Measurements from ENCODE around the gene NTF4.

The NTF4 gene

GRCh38 chr19:49064768-49065611, at the start of gene NTF4:
Gene NTF4, minus strand, starts transcription at chr19:49064818. Its CDS starts 2,821 bp downstream, at chr19:49061997.
- no peak for DNase-seq

- peak; percentile 87 for DNase-seq
Measured at GRCh38 chr19:49113762-49114629, 49.4 kb upstream of the NTF4 start, which contains the start of gene LIN7B. Gene LIN7B, plus strand, starts transcription at chr19:49114370. Its CDS starts 35 bp downstream, at chr19:49114405.

GRCh38 chr19:49111218-49111998, 46.8 kb upstream of the NTF4 start:
- no peak for DNase-seq

GRCh38 chr19:49110567-49110966, 45.9 kb upstream of the NTF4 start:
- DNase-seq = no peak

- DNase-seq = no peak
Measured at GRCh38 chr19:49109569-49110233, 45.1 kb upstream of the NTF4 start.

- no peak for DNase-seq
Measured at GRCh38 chr19:49109051-49109450, 44.4 kb upstream of the NTF4 start.

- no peak for DNase-seq
Measured at GRCh38 chr19:49107625-49108459, 43.2 kb upstream of the NTF4 start.

- DNase-seq = no peak
Measured at GRCh38 chr19:49106648-49107135, 42.1 kb upstream of the NTF4 start.

- no peak for DNase-seq
Measured at GRCh38 chr19:49104229-49104864, 39.7 kb upstream of the NTF4 start.

- no peak for DNase-seq
Measured at GRCh38 chr19:49103331-49104085, 38.9 kb upstream of the NTF4 start.

- DNase-seq = no peak
Measured at GRCh38 chr19:49102303-49102702, 37.7 kb upstream of the NTF4 start.

GRCh38 chr19:49101160-49101559, 36.5 kb upstream of the NTF4 start:
- DNase-seq = no peak

- no peak for DNase-seq
Measured at GRCh38 chr19:49098795-49099194, 34.2 kb upstream of the NTF4 start.

GRCh38 chr19:49097453-49098288, 33.1 kb upstream of the NTF4 start:
- peak; percentile 78 for DNase-seq

GRCh38 chr19:49094505-49095482, 30.2 kb upstream of the NTF4 start:
- no peak for DNase-seq

GRCh38 chr19:49092686-49093085, 28.1 kb upstream of the NTF4 start:
- DNase-seq = no peak

GRCh38 chr19:49091391-49092038, 26.9 kb upstream of the NTF4 start:
- DNase-seq = no peak
